ENCODE results near the gene ADAMTS18.

Gene ADAMTS18

DNA sequence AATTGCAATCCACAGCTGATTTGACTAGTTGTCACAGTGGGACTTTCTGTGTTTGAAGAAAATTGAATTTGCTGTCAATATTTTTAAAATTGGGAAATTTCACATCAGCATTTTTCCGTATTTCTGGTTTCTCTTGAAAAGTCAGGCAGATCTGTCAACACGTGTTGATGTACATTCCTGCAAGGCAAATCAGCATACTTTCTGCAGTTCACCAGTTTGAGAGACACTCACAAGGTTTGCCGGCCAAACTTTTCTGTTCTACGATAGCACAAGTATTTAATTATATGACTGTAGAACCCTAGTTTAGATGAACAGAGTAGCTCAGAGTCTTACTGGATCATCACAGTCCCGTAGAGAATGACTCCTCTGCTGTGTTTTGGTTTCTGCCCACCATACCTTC, 102.0 kb downstream of the ADAMTS18 start:
- no peak for DNase-seq (ENCODE audit: extremely low spot score, insufficient read length, low read depth)
- no peak for FAIRE-seq

DNA sequence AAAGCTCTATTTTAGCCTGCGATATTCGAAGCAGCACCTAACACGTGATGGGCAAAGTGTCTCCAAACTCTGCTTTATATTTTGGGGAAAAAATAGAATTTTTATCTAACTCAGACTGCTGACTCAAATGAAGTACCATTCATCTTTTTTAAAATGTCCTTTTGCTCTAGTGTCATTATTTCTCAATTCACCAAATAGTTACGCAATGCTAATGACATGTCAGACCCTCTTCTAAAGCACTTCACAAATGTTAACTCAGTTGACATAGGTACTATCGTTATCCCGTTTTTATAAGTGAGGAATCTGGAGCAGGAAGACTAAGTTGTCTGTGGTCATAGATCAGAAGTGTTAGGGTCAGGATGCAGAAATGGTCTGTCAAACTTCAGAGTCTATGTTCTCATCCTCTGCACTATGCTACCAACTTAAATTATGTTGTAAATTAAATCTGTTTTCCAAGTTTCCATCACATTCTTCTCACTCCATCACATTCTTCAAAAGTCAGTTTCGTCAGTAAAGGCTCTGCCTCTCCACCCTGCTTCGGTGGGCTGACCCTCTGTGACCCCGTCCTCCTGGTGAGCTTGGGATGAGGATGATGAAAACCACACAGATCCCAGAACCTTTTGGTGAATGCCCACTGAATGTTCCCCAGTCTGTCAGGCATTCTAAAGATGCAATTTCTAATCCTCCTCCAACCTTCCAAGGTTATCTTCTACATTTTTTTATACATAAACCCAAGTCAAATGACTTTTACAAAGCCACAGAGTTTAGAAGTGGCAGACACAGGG, 102.8 kb downstream of the ADAMTS18 start:
- FAIRE-seq (no peak), DNase-seq (ENCODE audit: extremely low spot score, insufficient read length, low read depth) (no peak)

- DNase-seq (ENCODE audit: extremely low spot score, insufficient read length, low read depth) (no peak), FAIRE-seq (no peak)
Observed at GRCh38 chr16:77331043-77331442, 103.8 kb downstream of the ADAMTS18 start.

GRCh38 chr16:77330332-77331042, 104.3 kb downstream of the ADAMTS18 start:
- no peak for DNase-seq (ENCODE audit: extremely low spot score, insufficient read length, low read depth)

GRCh38 chr16:77328768-77329167, 106.1 kb downstream of the ADAMTS18 start:
- FAIRE-seq (no peak), DNase-seq (ENCODE audit: extremely low spot score, insufficient read length, low read depth) (no peak)

More at GRCh38 chr16:77330332-77331042, 104.3 kb downstream of the ADAMTS18 start:
- FAIRE-seq, result no peak

DNA sequence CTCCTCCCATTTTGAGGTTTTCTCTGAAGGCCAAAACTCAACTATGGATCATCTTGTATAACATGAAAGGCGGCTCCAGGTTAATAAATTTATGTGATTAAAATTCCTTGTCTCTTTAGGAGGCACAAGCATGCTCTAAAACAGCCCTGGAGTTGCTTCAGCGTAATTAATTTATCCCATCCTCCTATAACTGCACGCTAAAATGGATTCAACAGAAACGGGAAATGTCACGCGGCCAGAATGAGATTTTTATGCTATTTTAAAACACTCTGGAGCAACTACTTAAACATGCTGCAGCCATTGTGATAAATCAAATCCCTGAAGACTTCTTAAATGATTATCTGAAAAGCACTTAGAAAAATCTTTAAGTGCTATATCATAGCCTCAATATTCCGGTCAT, 106.6 kb downstream of the ADAMTS18 start:
- FAIRE-seq, result no peak

GRCh38 chr16:77327717-77328116, 107.1 kb downstream of the ADAMTS18 start:
- FAIRE-seq, result no peak
- no peak for DNase-seq (ENCODE audit: extremely low spot score, insufficient read length, low read depth)

More for the DNA sequence above, 106.6 kb downstream of the ADAMTS18 start:
- no peak for DNase-seq (ENCODE audit: extremely low spot score, insufficient read length, low read depth)

GRCh38 chr16:77324729-77325128, 110.1 kb downstream of the ADAMTS18 start:
- FAIRE-seq, result no peak

GRCh38 chr16:77323695-77324094, 111.1 kb downstream of the ADAMTS18 start:
- DNase-seq (ENCODE audit: extremely low spot score, insufficient read length, low read depth), result no peak
- no peak for FAIRE-seq

More at GRCh38 chr16:77324729-77325128, 110.1 kb downstream of the ADAMTS18 start:
- DNase-seq (ENCODE audit: extremely low spot score, insufficient read length, low read depth), result no peak

- FAIRE-seq (no peak), DNase-seq (ENCODE audit: extremely low spot score, insufficient read length, low read depth) (no peak)
Observed at GRCh38 chr16:77322757-77323156, 112.1 kb downstream of the ADAMTS18 start.

- DNase-seq (ENCODE audit: extremely low spot score, insufficient read length, low read depth) (no peak), FAIRE-seq (no peak)
Observed at GRCh38 chr16:77317059-77317458, 117.8 kb downstream of the ADAMTS18 start.

GRCh38 chr16:77310877-77311276, 124.0 kb downstream of the ADAMTS18 start:
- DNase-seq (ENCODE audit: extremely low spot score, insufficient read length, low read depth) (no peak), FAIRE-seq (no peak)

DNA sequence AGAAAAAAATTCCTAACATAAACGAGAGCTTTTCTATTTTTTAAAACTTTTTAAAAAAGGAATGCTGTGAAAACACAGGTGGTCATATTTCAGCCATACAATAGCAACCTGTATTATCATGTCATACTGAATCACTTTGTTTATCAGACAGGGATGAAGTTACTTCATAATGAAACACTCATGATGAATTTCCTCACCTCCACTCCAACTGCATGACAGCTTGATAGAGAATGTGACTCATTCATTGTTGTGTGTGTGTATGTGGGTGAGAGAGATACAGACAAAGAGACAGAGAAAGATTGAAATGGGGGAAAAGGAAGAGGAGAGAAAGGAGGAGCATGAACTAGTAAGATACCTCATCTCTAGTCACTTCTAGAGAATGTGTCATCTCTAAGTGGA, 126.7 kb downstream of the ADAMTS18 start:
- DNase-seq (ENCODE audit: extremely low spot score, insufficient read length, low read depth), result no peak
- FAIRE-seq, result no peak

GRCh38 chr16:77307426-77308162, 127.2 kb downstream of the ADAMTS18 start:
- FAIRE-seq, result no peak

GRCh38 chr16:77306075-77306474, 128.8 kb downstream of the ADAMTS18 start:
- DNase-seq (ENCODE audit: extremely low spot score, insufficient read length, low read depth), result no peak
- no peak for FAIRE-seq

More at GRCh38 chr16:77307426-77308162, 127.2 kb downstream of the ADAMTS18 start:
- no peak for DNase-seq (ENCODE audit: extremely low spot score, insufficient read length, low read depth)

DNA sequence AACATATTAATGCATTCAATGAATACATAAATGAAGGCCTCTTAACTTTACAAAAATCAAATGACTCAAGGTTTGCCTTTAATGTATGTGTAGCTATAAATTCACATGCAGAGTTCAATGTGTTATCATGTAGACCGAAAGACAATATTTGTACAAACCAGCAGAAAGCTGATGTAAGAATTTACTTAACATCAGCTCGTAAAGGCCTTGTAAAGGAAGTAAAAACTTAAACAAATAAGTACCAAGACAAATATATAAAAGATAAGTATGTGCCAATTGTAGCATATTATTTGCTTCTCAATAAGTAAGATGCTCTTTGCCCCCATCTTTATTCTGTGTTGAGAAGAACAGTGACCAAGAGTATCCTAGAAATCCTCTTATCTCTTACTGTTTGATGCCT, 130.0 kb downstream of the ADAMTS18 start:
- FAIRE-seq (no peak), DNase-seq (ENCODE audit: extremely low spot score, insufficient read length, low read depth) (no peak)

DNA sequence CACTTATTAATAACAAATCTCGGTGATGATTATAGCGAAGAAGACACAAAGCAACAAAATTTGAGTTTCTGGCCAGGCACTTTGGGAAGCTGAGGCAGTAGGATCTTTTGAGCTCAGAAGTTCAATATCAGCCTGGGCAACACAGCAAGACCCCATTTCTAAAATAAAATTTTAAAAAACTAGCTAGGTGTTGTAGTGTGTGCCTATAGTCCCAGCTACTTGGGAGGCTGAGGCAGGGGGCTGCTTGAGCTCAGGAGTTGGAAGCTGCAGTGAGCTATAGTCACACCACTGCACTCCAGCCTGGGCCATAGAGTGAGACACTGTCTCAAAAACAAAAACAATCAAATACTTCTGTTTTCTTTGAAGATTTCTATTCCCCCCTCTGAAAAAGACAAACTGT, 130.7 kb downstream of the ADAMTS18 start:
- DNase-seq (ENCODE audit: extremely low spot score, insufficient read length, low read depth), result no peak

GRCh38 chr16:77302674-77303073, 132.2 kb downstream of the ADAMTS18 start:
- no peak for DNase-seq (ENCODE audit: extremely low spot score, insufficient read length, low read depth)
- no peak for FAIRE-seq

More for the DNA sequence above, 130.7 kb downstream of the ADAMTS18 start:
- no peak for FAIRE-seq

DNA sequence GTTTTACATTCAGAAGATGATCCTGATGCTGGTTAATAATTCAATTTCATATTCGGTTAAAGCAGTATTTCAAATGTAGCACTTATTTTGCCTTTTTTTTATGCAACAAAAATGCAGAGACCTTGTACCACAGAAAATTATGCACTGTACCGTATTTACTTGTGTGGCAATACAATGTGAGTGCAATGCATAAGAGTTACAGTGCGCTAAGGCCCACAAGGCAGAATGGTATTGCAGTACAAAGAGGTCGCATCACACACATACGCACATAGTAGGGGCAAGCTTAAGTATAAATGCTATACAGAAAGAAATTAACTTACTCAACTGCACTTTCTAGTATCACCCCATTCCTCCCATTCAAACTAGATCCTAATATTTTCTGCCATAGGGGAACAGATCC, 132.6 kb downstream of the ADAMTS18 start:
- FAIRE-seq, result no peak
- DNase-seq (ENCODE audit: extremely low spot score, insufficient read length, low read depth), result no peak

DNA sequence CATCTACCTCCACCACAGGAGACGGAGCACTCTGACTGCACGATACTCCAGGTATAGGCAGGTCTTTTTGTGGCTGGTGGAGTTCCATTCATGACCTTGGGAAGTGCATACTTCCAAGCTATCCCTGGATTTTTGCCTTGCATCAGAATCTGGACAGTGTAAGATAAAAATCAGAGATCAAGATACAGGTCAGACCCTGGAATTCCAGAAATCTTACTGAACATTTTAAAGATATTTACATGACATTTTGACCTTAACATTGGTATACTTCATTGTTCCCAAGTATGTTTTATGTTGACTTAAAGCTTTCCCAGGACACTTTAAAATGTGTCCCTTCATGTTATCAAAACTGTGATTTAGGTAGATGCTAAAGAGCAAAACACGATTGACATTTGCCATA, 134.6 kb downstream of the ADAMTS18 start:
- no peak for FAIRE-seq
- no peak for DNase-seq (ENCODE audit: extremely low spot score, insufficient read length, low read depth)

DNA sequence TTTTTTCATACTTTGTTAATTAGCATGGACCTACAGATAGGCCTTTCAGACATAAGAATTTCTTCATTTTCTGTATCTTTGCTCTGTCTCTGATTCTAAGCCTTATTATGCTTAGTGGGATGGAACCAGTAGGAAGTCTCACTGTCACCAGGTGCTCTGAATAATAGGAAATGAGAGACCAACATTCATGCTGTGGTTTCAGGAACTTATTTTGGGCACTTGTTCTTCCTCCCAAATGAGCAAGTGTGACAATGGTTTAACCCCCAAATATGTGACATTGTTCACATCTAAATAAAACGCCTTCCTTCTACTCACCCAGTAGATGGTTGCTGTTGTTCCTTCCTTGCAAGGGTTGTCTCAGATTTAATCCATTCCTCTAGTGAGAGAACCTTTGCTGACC, 135.4 kb downstream of the ADAMTS18 start:
- no peak for DNase-seq (ENCODE audit: extremely low spot score, insufficient read length, low read depth)
- peak; percentile 21 for FAIRE-seq
